Measurements from ENCODE around the gene LRFN5.
"Not testable (repeated sequence)": the region's sequence is repeated elsewhere in the genome, so short reads cannot be mapped to it uniquely, and the experiment has no call there.

Gene LRFN5

GRCh38 chr14:41743140-41743539 is 136.5 kb downstream of the LRFN5 start:
- no peak for TF ChIP-seq CTCF (IDR thresholded peaks at IDR 0.05; ENCODE audit: insufficient read depth, low read depth, low read length, missing control alignments)
- no peak overlapping the region for H3K4me3 ChIP-seq (ENCODE audit: low read length)

GRCh38 chr14:41749429-41749828 is 142.8 kb downstream of the LRFN5 start:
- DNase-seq (ENCODE audit: low read depth), result no peak
- no peak for TF ChIP-seq CTCF (IDR thresholded peaks at IDR 0.05; ENCODE audit: insufficient read depth, low read depth, low read length, missing control alignments)
- H3K4me3 ChIP-seq (ENCODE audit: low read length), result no peak overlapping the region

More at GRCh38 chr14:41743140-41743539, 136.5 kb downstream of the LRFN5 start:
- DNase-seq (ENCODE audit: low read depth), result no peak

GRCh38 chr14:41750575-41750974 is 143.9 kb downstream of the LRFN5 start:
- not testable (repeated sequence) for H3K4me3 ChIP-seq (ENCODE audit: low read length); DNase-seq (ENCODE audit: low read depth)

- DNase-seq (ENCODE audit: low read depth), result no peak
- no peak overlapping the region for H3K4me3 ChIP-seq (ENCODE audit: low read length)
- TF ChIP-seq CTCF (IDR thresholded peaks at IDR 0.05; ENCODE audit: insufficient read depth, low read depth, low read length, missing control alignments), result no peak
Measured at GRCh38 chr14:41758011-41758665, 151.5 kb downstream of the LRFN5 start.

- TF ChIP-seq CTCF (IDR thresholded peaks at IDR 0.05; ENCODE audit: insufficient read depth, low read depth, low read length, missing control alignments), result no peak
- no peak for DNase-seq (ENCODE audit: low read depth)
- H3K4me3 ChIP-seq (ENCODE audit: low read length), result no peak overlapping the region
Measured at GRCh38 chr14:41761204-41761603, 154.5 kb downstream of the LRFN5 start.

GRCh38 chr14:41766772-41767171 is 160.1 kb downstream of the LRFN5 start:
- no peak for DNase-seq (ENCODE audit: low read depth)
- H3K4me3 ChIP-seq (ENCODE audit: low read length), result no peak overlapping the region
- TF ChIP-seq CTCF (IDR thresholded peaks at IDR 0.05; ENCODE audit: insufficient read depth, low read depth, low read length, missing control alignments), result no peak

- DNase-seq (ENCODE audit: low read depth), result no peak
- no peak overlapping the region for H3K4me3 ChIP-seq (ENCODE audit: low read length)
- TF ChIP-seq CTCF (IDR thresholded peaks at IDR 0.05; ENCODE audit: insufficient read depth, low read depth, low read length, missing control alignments), result no peak
Measured at GRCh38 chr14:41773536-41774279, 167.0 kb downstream of the LRFN5 start.
